Ishikawa (cell line): ENCODE measurements around the gene WDR90.

Experiments
- CEBPB ChIP-seq: IDR thresholded peaks from 2 replicates; pipeline ENCODE4 v1.6.1; 2012
- CREB1 ChIP-seq: IDR thresholded peaks from 2 replicates; pipeline ENCODE4 v1.6.1; 2012; ENCODE audit warnings: low read depth
- EGR1 ChIP-seq: IDR thresholded peaks from 2 replicates; pipeline ENCODE4 v1.6.1; 2012
- EP300 ChIP-seq: IDR thresholded peaks from 2 replicates; pipeline ENCODE4 v1.6.1; 2012; ENCODE audit warnings: borderline replicate concordance
- FOXM1 ChIP-seq: IDR thresholded peaks from 2 replicates; pipeline ENCODE4 v1.6.1; 2012; ENCODE audit warnings: low read depth, borderline replicate concordance
- MAX ChIP-seq: IDR thresholded peaks from 2 replicates; pipeline ENCODE4 v1.6.1; 2012
- NFIC ChIP-seq: IDR thresholded peaks from 2 replicates; pipeline ENCODE4 v1.6.1; 2012
- RAD21 ChIP-seq: IDR thresholded peaks from 2 replicates; pipeline ENCODE4 v1.6.1; 2012; ENCODE audit warnings: low read depth
- REST ChIP-seq: IDR thresholded peaks from 2 replicates; pipeline ENCODE4 v1.6.1; 2012; ENCODE audit warnings: low read depth, mild to moderate bottlenecking
- TAF1 ChIP-seq: IDR thresholded peaks from 2 replicates; pipeline ENCODE4 v1.6.1; 2012; ENCODE audit warnings: low read depth, mild to moderate bottlenecking
- TEAD4 ChIP-seq: IDR thresholded peaks from 2 replicates; pipeline ENCODE4 v1.6.1; 2012
- YY1 ChIP-seq: IDR thresholded peaks from 2 replicates; pipeline ENCODE4 v1.6.1; 2012; ENCODE audit warnings: low read depth

- TF ChIP-seq EP300 = no peak
- TF ChIP-seq EGR1 = no peak
- TF ChIP-seq MAX = no peak
- TF ChIP-seq CEBPB = no peak
- TF ChIP-seq NFIC = no peak
- TF ChIP-seq TAF1 = no peak
- no peak for TF ChIP-seq REST
- no peak for TF ChIP-seq CREB1
- TF ChIP-seq FOXM1 = no peak
- no peak for TF ChIP-seq RAD21
- no peak for TF ChIP-seq YY1
- no peak for TF ChIP-seq TEAD4
Observed at GRCh38 chr16:609984-610383, 39.2 kb upstream of the WDR90 start.
